GM12892 (cell line): ENCODE results near the gene ZNF532.
"Not testable (repeated sequence)": the region's sequence is repeated elsewhere in the genome, so short reads cannot be mapped to it uniquely, and the experiment has no call there.

ENCODE experiments used
- DNase-seq: peaks from one replicate; pipeline ENCODE4 v3.0.0; 2011; ENCODE audit not compliant: insufficient read length
- FAIRE-seq: peaks from 2 replicates; lab custom pipeline; 2011; peaks lifted over from hg19 to GRCh38; lab: Jason Lieb, UNC
- POLR2A ChIP-seq: IDR thresholded peaks from 2 replicates; pipeline ENCODE4 v1.6.1; 2011; ENCODE audit warnings: low read depth, low read length, control low read depth
- POLR2AphosphoS5 ChIP-seq: IDR thresholded peaks from 2 replicates; pipeline ENCODE4 v1.6.1; 2011; ENCODE audit warnings: low read depth, low read length, control low read depth
- TAF1 ChIP-seq: IDR thresholded peaks from 2 replicates; pipeline ENCODE4 v1.6.1; 2011; ENCODE audit warnings: low read depth, mild to moderate bottlenecking, control low read depth, low read length, borderline replicate concordance

Gene ZNF532

DNA sequence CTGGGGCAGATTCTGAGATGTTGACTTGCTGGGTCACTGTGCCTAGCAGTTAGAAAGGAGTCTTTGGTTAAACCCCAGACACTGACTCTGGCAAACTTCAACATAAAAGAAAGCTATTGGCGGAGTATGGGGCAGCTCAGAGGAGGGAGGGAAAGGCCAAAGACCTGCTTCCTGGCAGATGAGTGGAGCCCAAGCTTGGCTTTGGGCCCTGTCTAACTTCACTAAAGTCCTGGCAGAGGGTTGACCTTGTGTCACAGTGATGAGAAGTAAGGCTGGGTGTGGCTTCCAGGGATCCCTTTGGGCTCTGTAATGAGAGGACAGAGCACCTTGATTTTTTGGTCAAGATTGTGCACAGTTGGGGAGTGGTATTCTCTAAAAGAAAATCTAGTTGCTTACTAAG, 145.2 kb downstream of the ZNF532 start:
- TF ChIP-seq POLR2A (no peak), POLR2AphosphoS5 (no peak), TAF1 (no peak)
- FAIRE-seq (no peak), DNase-seq (no peak)

- TF ChIP-seq POLR2AphosphoS5: no peak
- no peak for TF ChIP-seq POLR2A
- TF ChIP-seq TAF1: no peak
- DNase-seq (no peak), FAIRE-seq (no peak)
Observed at GRCh38 chr18:59011289-59011688, 146.6 kb downstream of the ZNF532 start.

- DNase-seq (no peak), FAIRE-seq (no peak)
- no peak for TF ChIP-seq POLR2AphosphoS5
- TF ChIP-seq TAF1: no peak
- TF ChIP-seq POLR2A: no peak
Observed at GRCh38 chr18:59011786-59012185, 147.1 kb downstream of the ZNF532 start.

- FAIRE-seq: peak; percentile 71
- no peak for DNase-seq
Observed at GRCh38 chr18:59012815-59013705, 148.4 kb downstream of the ZNF532 start.

GRCh38 chr18:59013744-59014143, 149.1 kb downstream of the ZNF532 start:
- FAIRE-seq (no peak), DNase-seq (no peak)
- TF ChIP-seq POLR2A: no peak
- no peak for TF ChIP-seq TAF1
- TF ChIP-seq POLR2AphosphoS5: no peak

More at GRCh38 chr18:59012815-59013705, 148.4 kb downstream of the ZNF532 start:
- TF ChIP-seq TAF1: no peak
- TF ChIP-seq POLR2A: no peak
- no peak for TF ChIP-seq POLR2AphosphoS5

GRCh38 chr18:59015531-59016152, 151.0 kb downstream of the ZNF532 start:
- TF ChIP-seq TAF1 (no peak), POLR2AphosphoS5 (no peak), POLR2A (no peak)
- FAIRE-seq: no peak
- no peak for DNase-seq

GRCh38 chr18:59021500-59021899, 156.8 kb downstream of the ZNF532 start:
- DNase-seq (no peak), FAIRE-seq (no peak)
- TF ChIP-seq TAF1 (no peak), POLR2AphosphoS5 (no peak)

DNA sequence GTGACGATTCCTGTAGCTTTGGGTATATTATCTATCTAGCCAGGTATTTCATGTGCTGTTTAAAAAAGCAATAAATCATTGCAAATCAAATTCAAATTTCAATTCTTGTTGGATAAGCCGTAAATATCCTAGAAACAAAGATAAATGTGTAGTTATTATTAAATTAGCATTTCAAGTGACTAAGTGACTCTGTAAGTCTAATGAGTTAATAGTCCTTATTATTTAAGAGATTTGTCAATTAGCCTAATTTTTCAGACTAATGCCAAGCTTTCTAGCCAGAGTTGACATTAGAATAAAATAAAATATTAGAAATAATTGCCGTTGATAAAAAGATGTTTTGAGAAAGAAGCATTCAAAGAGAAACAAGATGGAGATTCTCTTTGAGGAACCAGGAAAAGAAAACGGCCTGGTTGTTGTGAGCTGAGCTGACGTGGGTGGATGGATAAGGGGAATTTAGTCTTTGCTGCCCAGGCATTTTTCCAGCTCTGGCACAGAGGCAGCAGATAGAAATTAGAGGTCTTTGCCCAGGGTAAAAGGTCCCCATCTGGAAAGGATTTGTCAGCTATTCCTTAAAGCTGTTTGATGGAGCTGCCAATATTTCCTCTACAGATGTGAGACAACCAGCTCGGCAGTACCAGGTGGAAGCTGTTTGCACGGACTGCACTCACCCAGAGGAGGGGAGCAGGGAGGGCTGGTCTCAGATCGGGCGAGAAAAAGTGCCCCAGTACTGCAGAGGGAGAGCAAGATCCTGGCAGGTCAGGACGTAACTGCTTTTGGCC, 157.7 kb downstream of the ZNF532 start:
- DNase-seq: no peak
- no peak for FAIRE-seq
- TF ChIP-seq TAF1 (no peak), POLR2AphosphoS5 (no peak), POLR2A (no peak)

- TF ChIP-seq POLR2AphosphoS5 (no peak), POLR2A (no peak), TAF1 (no peak)
- FAIRE-seq (no peak), DNase-seq (no peak)
Observed at GRCh38 chr18:59024829-59025228, 160.2 kb downstream of the ZNF532 start.

DNA sequence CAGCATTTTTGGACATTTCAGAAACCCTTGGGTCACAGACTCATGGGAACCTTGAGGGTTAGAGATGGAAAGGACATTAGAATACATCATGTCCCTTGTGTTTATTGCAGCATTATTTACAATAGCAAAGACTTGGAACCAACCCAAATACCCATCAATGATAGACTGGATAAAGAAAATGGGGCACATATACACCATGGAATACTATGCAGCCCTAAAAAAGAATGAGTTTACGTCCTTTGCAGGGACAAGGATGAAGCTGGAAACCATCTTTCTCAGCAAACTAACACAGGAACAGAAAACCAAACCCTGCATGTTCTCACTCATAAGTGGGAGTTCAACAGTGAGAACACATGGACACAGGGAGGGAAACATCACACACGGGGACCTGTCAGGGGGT, 160.9 kb downstream of the ZNF532 start:
- FAIRE-seq, DNase-seq: not testable (repeated sequence)

- no peak for TF ChIP-seq POLR2A
- no peak for TF ChIP-seq TAF1
- no peak for TF ChIP-seq POLR2AphosphoS5
- FAIRE-seq: no peak
- DNase-seq: no peak
Observed at GRCh38 chr18:59026364-59026763, 161.7 kb downstream of the ZNF532 start.
